ENCODE measurements around the gene HAPSTR1.

The HAPSTR1 gene

DNA sequence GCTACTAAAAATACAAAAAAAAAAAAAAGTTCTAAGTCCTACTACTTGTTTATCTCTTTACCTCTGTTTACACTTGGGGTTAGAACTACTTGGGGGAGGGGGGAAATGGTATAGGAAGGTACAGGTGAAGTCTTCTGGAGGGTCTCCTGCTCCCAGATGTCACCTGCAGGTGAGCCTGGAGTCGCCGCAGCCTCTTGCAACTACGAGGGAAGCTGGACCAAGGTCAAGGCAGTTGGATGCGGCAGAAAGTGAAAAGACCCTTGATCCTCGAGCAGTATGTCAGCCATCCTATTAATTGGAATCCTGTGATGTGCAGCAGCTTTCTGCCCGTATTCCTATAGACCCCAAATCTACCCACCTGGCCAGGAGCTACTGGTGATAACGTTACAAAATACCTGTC lies 33.0 kb downstream of the HAPSTR1 start:
- no peak for DNase-seq

DNA sequence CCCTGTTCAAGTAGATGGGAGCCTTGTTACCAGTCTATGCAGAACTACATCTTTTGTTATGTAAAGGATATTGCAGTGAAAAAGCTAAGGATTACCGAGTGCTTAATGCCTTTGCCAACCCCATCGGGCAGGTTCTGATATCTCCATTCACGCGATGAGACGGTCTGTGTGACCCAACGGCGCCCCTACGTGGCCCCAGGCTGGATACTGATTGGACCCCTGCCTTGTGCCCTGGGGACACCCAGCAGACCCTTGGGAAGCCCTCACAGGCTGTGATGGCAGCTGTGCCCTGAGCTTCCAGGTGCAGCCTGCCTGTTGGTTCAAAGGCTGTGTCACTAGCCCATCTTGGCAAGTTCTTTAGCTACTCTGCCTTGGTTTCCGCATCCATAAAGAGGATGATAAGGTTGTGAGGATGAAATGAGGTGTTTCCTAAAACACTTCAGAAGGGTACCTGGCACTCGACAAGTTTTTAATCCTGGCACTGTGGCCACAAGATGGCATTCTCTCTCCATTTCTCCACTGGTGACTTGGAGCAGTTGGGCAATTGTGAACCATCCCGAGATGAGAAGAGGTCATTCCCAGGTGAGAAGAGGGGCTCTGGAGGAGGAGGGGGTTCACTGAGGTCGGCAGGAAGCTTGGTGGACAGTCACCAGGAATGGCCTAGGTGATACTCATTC lies 33.6 kb downstream of the HAPSTR1 start:
- DNase-seq = no peak

DNA sequence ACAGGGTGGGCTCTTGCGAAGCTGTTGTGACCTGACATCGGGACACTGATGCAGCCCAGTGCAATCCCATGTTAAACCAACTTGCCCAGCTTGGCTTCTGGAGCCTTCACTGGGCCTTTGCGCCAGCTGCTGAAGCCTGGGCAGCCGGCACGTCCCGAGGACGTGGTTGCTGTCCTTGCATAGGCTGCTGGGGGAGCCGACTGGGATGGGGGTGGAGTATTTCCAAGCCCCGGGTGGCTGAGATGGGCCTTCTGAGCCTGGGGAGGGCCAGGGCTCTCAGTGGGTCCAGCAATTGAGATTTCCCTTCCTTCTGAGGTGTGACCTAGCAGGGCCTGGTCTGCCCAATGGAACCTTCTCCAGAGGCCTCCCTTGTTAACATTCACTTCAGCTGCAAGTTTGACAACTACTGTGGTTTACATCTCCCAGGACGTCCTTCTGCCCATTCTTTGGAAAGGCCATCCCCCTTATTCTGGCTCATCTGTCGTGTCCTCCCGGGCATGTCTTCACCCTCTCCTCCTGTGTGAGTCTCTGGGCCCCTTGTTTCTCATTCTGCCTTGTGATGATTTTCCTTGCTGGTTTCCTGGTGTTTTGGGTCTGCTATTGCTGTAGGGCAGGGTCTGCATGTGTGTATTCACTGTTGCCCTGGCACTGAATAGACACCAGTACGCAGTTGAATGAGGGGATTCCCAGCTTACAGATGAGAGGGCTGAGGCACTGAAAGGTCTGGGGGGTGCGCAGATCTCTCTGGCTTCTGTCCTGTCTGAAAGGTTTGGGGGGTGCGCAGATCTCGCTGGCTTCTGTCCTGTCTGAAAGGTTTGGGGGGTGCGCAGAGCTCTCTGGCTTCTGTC lies 34.4 kb downstream of the HAPSTR1 start:
- DNase-seq = no peak

DNA sequence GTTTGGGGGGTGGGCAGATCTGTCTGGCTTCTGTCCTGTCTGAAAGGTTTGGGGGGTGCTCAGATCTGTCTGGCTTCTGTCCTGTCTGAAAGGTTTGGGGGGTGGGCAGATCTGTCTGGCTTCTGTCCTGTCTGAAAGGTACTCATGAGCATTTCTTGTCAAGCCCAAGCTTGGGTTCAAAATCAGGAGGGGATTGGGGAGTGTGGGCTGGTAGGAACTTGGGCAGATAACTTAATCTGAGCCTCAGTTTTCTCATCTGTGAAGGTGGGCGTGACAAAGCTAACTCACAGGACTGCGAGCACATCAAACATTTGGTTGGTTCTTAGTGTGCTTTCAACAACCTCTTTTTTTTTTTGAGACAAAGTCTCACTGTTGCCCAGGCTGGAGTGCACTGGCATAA lies 35.2 kb downstream of the HAPSTR1 start:
- no peak for DNase-seq

DNA sequence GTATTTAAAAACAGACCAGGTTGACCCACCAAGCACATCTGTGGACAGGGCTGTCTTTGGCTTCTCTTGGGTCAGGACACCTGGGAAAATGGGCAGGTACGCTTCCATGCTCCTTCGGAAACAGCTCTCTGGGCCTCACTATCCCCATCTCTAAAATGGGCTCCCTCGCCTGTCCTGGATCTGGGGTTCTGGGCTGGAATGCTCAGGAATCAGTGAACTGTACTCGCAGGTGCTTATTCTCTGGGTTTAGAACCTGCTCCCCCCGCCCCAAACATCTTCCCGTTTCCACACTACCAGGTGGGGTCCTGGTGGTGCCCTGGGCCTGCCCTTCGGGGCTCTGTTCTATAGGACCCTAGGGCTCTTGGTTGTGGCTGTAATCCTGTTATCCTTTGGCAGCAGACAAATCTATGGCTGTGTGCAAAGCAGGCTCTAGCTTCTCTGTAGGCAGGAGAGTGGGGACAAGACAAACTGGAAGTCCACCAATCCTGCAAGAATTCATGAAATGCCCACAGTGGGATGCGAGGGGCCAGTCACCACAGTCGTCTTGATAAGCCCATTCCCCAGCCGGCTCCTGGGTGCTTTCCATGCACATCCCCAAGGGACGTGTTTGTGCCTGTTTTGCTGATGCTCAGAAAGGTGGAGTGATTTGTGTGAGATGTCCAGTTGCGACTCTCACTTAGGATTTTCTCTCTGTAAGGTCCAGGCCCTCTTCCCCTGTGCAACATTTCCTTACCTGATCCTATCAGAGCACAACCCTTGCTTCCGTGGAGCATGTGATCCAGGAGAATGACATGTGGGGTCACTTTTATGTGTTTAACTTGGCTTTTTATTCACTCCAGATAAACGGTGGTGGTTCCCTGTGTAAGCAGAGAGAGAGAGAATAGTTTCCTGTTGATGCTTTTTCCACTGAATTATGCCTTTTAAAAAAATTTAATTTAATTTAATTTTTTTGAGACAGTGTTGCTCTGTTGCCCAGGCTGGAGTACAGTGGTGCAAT lies 37.2 kb downstream of the HAPSTR1 start:
- no peak for DNase-seq

DNA sequence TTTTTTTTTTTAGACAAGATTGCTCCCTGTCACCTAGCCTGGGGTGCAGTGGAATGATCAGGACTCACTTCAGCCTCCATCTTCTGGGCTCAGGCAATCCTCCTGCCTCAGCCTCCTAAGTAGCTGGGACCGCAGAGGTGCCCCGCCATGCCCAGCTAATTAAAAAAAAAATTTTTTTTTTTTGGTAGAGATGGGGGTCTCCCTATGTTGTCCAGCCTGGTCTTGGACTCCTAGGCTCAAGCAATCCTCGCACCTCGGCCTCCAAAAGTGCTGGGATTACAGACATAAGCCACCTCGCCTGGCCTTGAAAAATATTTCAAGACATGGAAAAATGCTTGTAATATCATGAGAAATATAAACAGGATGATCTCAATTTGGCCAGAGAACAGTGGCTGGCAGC lies 42.9 kb downstream of the HAPSTR1 start:
- DNase-seq = no peak

DNA sequence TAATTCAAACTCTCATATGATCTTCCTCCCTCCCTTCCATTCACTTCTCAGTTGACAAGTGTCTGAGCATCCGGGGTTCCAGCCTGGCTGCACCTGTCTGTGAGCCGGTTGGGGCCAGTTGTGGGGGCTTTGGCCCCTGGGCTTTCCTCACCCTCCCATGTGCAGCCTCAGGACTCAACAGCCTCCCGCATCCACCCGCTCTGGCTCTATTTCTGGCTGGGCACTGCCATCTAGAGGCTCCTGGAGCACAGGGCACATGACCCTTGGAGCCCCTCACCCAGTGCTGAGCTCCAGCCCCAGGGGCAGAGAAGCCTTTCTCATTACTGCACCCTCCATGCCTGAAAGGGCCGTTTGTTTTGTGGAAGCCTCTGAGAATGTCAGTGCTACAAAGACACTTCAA lies 43.3 kb downstream of the HAPSTR1 start:
- DNase-seq = peak; percentile 20

DNA sequence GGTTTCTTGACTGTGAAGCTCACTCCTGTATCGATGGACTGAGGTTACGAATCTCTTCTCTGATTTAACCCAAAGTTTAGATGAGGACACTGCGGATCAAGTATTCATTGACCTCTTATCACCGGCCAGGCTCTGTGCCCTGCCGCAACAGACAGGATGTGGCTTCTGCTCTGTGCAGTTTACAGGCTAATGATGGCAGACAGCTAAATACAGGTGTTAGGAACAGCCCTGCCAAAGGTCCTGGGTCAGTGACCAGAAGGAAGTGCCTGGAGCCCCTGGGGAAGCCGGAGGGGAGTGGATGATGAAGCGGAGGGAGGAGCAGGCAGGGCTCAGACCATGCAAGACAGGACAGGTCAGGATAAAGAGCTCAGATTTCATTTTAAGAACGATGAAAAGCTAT lies 44.4 kb downstream of the HAPSTR1 start:
- no peak for DNase-seq

DNA sequence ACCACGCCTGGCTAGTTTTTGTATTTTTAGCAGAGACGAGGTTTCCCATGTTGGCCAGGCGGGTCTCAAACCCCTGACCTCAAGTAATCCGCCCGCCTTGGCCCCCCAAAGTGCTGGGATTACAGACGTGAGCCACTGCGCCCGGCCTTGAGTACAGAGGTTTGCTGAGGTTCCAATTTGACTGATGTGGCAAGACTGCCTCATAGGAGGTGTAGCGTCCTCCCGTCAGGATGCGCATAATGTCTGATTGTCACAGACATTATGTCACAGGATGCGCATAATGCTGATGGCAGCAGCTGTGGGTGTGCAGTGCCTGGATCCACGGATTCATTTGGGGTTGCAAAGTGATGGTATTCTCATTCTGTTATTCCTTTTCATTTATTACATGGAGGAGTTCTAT lies 45.2 kb downstream of the HAPSTR1 start:
- no peak for DNase-seq

DNA sequence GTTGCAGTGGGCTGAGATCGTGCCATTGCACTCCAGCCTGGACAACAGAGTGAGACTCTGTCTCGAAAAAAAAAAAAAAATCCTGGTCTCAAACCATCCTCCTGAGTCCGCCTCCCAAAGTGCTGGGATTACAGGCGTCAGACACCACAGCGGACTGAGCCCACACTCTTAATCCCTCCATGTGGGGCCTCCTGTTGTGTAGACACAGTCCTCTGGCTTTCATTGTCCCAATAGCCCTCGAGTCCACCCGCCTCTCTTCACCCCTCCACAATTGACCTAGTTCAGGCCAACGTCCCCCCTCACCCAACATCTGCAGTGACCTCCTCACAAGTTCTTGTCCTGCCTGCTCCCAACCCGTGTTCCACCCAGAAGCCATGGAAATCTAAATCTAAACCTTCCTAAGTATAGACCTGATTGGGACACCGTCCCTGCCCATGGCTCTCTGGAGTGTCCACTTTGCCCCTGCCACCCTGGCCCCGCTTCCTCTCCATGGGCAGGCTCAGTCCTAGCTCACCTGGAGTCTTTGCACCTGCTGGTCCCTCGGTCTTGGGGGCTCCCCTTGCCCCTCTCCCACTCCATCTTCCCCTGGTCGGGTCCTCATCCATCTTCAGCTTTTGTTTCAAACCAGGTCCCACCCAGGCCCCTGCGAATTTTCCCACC lies 46.7 kb downstream of the HAPSTR1 start:
- DNase-seq = no peak

DNA sequence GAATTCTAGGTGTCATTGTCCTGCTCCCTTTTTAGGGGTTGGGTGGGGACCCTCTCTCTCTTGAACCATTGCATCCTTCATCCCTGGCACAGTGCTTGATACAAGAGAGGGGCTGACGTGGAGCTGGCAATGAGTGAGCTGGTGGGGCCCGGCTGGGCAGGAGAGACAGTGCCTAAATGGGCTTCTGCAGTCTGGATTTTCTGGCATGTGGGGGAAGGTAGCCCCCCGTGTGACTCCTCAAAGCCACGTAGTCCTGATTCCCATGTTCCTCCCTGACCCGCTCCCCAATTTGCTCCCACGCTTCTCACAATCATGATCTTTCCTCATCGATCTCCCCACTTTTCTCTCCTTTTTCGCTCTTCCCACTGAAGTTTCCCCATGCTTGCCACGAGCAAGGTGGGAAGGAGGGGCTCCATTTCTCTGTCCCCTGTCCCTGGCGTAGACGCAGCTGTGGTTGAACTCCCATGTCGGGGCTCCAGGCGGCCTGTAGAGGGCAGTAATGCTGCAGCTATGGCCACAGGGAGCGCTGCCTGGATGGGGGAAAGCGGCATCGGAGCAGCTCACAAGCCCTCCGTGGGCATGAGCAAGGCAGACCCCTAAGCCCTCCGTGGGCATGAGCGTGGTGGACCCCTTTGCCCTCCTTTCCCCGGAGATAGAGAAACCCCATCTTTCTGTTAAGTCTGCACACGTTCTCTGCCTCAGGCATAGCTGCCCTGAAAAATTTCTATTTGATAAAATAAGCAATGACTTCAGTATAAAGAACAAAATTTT lies 47.5 kb downstream of the HAPSTR1 start:
- peak; percentile 73 for DNase-seq

DNA sequence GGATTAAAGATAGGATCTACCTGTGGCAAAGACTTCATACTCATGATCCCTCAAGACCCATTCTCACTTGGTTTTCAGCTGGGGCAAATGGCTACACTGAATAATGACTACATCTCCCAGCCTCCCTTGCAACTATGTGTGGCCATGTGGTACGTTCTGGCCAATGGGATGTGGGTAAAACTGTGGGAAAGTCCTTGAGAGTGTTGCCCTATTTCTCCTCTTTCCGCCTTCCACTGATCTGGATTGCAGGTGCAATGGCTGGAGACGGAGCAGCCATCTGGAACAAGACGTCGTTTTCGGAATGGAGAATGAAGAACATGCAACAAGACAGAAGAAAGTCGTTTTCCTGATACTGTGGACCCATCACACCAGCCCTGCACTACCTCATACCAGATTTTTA lies 48.5 kb downstream of the HAPSTR1 start:
- no peak for DNase-seq
